NCI-H128 (cell line): ENCODE data around the gene COG4.
"Not testable (repeated sequence)": the region's sequence is repeated elsewhere in the genome, so short reads cannot be mapped to it uniquely, and the experiment has no call there.

Source experiments
- DNase-seq: peaks from one replicate; lab custom pipeline; 2025; ENCODE audit not compliant: unreplicated experiment; lab: John Stamatoyannopoulos, UW

The COG4 gene

DNA sequence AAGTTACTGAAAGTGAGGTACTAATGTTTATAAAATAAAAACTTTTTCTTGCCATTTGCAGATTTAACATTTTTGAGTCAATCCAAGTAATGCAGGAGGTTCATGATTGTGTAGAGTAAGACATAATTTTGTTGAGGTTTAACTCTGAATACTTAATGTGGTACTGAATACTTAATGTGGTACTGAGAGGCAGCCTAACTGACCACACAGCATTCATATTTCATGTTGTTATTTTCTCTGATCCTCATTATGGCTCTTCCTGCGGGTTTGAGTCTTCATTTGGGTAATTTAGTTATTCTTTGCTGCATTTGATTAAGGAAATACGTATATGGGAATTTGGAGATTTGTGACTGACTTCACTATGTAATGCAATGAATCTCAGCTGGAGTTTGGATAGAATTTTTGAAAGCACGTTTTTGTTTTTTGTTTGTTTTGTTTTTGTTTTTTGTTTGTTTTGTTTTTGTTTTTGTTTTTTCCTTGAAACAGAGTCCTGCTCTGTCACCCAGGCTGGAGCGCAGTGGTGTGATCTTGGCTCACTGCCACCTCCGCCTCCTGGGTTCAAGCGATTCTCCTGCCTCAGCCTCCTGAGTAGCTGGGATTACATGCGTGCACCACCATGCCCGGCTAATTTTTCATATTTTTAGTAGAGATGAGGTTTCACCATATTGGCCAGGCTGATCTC, 4.1 kb upstream of the COG4 start:
- DNase-seq = no peak

GRCh38 chr16:70526403-70526802, 3.0 kb upstream of the COG4 start:
- DNase-seq = no peak

DNA sequence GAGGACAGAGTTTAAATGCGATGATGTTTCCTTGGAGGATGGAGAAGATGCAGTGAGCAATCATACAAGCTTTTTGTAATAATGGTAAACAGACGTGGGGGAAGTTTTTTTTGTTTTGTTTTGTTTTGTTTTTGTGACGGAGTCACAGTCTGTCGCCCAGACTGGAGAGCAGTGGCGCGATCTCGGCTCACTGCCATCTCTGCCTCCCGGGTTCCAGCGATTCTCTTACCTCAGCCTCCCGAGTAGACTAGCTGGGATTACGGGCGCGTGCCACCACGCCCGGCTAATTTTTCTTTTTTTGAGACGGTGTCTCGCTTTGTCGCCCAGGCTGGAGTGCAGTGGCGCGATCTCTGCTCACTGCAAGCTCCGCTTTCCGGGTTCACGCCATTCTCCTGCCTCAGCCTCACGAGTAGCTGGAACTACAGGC, 1.1 kb upstream of the COG4 start:
- DNase-seq = not testable (repeated sequence)

DNA sequence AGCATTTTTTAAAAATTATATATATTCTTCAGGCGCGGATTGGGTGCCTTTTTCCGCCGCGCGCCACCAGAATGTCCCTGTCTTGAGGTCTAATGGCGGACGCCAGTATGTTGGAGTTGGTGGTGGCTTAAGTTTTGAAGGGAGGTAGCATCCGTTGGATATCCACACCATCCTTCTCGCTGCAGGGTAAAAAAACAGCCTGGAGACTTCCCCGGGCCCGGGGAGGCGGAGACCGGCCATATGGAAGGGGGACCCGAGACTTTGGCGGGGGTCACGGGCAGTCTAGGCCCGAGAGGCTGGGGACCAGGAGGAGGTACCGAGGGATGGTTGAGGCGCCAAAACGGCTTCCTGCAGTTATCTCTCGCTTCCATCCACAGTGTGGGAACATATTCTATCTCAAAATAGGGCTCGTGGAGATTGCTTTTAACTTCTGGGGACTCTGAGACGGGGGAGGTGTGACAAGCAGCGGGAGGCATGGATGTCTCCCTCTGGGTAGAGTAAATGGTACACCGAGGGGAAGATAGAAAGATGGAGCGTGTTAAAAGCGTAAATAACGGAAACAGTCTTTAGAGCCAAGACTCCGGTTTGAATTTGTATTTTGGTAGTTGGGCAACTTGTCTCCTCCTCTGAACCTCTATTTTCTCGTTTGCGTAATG, 517 bp upstream of the COG4 start, which contains the start of gene SF3B3:
TSS of gene SF3B3 (plus strand) at position 74 of the 656 bp plus-strand sequence. CDS start 2,841 bp downstream, outside the sequence.
- peak; percentile 59 for DNase-seq

DNA sequence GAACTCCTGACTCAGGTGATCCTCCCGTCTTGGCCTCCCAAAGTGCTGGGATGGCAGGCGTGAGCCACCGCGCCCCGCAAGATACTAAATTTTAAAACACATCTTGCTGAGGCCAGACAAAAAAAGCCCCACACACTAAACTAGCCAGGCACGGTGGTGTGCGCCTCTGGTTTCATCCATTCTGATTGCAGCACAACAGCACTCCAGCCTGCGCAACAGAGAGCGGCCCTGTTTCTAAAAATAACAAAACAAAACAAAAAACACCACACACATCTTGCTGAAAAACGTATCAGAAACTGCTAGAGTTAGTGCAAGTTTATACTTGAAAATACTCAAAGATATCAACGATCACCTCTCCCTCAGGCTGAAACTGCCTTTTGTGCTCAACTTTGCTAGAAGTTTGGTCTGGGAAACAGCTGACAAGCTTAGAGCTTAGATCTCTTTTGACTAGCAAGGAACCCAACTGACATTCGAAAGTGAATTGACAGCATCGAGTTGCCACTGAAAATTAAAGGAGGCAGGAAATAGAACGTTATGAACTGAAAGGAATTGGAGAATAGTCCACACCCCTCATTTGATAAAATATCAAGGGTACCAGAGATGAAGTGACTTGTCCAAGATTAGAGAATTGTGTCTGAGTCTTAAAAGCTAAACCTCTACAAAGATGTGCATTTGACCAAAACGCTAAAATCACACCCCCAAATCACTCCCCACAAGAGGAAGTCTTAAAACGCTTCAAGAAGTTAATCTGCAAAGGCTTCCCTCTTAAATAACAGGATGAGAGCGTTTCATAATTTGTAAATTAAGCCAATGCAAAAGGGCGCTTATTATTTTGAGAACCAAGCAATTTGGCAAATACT, 908 bp downstream of the COG4 start:
- DNase-seq = no peak

- DNase-seq = no peak
Measured at GRCh38 chr16:70520612-70521297, 2.6 kb downstream of the COG4 start.

DNA sequence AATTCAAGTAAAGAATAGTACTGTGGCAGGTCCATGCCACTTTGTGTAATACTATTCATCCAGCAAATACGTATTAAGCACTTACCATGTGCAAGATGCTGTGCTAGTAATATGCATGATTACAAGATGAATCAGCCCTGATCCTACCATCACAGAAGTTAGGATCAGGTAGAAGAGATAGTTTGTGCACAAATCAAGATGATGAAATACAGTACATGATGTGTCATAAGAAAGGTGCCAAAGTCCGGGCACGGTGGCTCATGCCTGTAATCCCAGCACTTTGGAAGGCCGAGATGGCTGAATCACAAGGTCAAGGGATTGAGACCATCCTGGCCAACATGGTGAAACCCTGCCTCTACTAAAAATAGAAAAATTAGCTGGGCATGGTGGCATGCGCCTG, 10.9 kb downstream of the COG4 start:
- no peak for DNase-seq

DNA sequence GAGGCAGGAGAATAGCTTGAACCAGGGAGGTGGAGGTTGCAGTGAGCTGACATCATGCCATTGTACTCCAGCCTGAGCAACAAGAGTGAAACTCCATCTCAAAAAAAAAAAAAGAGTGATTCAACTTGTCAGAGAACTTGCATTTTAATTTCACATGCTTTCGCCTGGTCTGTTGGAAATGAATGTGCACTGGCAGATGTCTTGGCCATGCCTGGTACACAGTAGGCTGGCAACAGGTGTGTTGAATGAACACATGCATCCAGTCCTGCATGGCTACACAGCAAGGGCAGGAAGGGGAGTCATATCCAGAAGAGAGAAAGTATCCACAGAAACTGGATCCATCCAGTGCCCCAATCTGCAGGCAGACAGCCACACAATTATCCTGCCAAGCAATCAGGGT, 11.5 kb downstream of the COG4 start:
- no peak for DNase-seq

DNA sequence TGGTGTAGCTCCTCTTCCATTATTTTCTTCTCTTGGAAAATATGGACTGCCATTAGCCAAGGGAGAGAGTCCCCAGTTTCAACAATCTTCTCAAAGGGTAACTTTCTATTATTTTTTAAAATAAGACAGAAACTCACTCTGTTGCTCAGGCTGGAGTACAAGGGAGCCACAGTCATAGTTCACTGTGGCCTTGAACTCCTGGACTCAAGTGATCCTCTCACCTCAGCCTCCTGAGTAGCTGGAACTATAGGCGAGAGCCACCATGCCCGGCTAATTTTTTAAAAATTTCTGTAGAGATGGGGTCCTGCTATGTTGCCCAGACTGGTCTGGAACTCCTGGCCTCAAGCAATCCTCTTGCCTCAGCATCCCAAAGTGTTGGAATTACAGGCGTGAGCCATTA, 13.1 kb downstream of the COG4 start:
- no peak for DNase-seq

DNA sequence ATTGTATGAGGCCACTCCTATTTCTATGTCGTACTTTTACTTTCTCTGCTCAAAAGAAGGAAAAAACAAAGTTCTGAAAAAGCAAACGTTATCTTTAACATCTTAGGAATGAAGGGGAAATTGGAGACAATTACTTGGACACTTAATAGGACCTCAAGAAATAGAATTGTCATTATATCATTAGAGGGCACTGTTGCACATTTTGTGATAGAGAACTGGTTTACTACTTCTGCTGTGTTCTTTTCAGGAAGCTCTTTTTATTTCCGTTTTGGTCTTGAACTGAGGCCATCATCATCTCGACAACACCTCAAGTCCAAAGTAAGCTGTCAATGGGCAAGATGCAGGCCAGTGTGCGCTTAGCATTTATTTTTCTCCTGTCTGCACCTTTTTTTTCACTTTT, 14.6 kb downstream of the COG4 start:
- no peak for DNase-seq

DNA sequence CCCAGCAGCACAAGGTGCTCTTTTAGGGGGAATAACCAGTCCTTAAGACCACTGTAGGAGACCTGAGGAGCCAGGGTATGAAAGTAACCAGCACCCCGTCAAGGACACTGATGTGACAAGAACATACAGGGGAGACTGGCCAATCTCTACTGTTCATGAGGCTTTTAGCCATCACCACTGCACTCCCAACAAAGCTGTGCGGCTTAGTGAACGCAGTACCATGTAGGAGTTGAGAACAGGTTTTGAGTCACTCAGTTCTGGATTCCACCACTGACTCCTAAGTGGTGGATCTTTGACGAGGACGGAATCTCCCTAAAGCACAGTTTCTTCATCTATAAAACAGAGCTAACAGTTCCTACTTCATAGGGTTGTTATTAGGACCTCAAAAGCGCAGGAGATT, 26.8 kb downstream of the COG4 start:
- no peak for DNase-seq

GRCh38 chr16:70495425-70496182, 27.8 kb downstream of the COG4 start:
- DNase-seq = no peak

DNA sequence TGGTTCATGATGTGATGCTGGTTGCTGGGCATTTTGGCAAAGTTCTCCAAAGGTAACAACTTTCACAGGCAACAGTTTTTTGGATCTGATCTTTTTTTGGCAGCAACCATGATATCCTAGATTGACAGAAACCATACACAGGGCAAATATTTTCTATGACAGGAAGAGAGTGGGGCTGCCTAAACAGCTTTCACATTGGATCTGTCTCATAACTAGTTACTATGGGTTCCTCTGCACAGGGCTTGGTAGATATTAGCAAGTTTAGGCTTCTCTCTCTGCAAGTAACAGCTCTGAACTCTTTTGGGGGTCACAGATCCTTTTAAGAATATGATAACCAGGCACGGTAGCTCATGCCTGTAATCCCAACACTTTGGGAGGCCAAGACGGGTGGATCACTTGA, 28.6 kb downstream of the COG4 start:
- DNase-seq = no peak

- DNase-seq = no peak
Measured at GRCh38 chr16:70494202-70494770, 29.1 kb downstream of the COG4 start.

- no peak for DNase-seq
Measured at GRCh38 chr16:70493802-70494201, 29.6 kb downstream of the COG4 start.

- DNase-seq = no peak
Measured at GRCh38 chr16:70490261-70490660, 33.1 kb downstream of the COG4 start.

DNA sequence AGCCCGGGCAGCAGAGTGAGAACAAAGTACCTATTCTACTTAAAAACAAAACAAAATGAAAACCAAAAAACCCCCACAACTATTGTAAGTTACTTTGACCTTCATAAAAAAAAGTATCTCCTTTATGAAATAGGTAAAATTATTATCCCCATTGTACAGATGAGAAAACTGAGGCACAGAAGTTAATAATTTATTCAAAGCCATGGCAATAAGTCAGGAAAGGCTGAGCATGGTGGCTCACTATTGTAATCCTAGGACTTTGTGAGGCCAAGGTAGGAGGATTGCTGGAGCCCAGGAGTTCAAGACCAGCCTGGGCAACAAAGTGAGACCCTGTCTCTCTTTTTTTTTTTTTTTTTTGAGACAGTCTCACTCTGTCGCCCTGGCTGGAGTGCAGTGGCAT, 38.5 kb downstream of the COG4 start:
- no peak for DNase-seq

DNA sequence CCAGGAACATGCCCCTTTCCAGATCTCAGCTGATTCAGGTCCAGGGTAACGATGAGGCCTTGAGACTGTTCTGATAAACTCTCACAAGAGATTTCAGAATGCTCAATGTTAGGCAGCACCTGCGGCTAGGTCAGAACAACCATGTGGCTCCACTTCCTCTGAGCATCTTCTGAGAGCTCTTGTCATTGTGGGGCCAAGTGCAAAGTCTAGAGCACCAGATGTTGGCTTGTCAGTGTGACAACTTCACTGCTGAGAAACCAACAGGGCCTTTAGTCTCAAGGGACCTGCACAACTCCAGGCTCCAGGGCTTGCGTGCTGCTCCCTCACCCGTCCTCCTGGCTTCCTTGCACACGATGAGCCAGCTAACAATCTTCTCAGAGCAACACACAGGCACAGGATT, 39.9 kb downstream of the COG4 start:
- DNase-seq = no peak

GRCh38 chr16:70482624-70483023, 40.7 kb downstream of the COG4 start:
- no peak for DNase-seq

DNA sequence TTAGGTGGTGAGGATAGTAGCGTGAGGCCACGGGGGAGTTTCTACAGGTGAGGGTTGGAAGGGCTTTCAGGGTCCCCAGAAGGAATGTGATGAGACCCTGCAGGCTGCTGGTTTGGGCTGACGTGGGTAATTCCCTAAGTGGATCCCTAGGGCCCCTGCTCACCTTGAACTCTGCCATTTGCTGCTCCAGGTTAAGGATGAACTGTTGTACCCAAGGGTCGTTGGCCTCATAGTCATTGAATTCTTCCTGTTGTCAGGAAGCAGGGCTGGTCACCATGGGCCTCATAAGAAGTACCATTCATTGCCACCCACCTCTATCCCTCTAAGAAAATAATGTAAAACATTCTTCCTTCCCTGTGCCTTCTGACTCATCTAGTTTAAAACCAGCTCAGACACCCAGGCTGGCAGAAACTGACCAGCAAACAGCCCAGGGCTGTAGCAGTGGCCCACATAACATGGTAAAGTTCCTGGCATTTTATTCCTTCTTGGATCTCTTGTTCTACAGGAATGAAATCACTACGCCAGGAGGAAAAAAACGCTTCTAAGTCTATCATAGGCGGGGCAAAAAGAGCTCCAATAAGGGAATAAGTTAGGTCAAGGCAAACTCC, 41.3 kb downstream of the COG4 start:
- DNase-seq = no peak
